ENCODE measurements around the gene COL23A1. TPM values are rescaled to one million over a fixed set of nuclear protein-coding genes. Genes with fewer than 3 reads are reported as not detected.
"Not testable (repeated sequence)": the region's sequence is repeated elsewhere in the genome, so short reads cannot be mapped to it uniquely, and the experiment has no call there.

COL23A1 gene
- polyA plus RNA-seq, 1 donor: 6.2 TPM

DNA sequence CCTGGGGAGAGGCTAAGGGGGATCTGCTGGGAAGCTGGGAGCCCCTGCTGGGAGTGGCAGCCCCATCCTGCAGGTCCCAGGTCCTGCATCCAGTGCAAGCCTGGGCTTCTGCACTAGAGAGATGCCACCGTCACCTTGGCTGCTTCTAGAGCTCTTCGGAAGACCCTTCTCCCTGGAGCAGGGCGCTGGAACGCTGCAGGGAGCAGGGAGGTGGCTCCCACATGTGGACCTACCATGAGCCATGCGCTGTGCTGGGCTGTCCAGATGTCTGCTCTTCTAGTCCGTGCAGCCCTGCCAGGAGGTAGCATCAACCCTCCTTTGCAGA, 266.7 kb downstream of the COL23A1 start:
- DNase-seq: no peak

DNA sequence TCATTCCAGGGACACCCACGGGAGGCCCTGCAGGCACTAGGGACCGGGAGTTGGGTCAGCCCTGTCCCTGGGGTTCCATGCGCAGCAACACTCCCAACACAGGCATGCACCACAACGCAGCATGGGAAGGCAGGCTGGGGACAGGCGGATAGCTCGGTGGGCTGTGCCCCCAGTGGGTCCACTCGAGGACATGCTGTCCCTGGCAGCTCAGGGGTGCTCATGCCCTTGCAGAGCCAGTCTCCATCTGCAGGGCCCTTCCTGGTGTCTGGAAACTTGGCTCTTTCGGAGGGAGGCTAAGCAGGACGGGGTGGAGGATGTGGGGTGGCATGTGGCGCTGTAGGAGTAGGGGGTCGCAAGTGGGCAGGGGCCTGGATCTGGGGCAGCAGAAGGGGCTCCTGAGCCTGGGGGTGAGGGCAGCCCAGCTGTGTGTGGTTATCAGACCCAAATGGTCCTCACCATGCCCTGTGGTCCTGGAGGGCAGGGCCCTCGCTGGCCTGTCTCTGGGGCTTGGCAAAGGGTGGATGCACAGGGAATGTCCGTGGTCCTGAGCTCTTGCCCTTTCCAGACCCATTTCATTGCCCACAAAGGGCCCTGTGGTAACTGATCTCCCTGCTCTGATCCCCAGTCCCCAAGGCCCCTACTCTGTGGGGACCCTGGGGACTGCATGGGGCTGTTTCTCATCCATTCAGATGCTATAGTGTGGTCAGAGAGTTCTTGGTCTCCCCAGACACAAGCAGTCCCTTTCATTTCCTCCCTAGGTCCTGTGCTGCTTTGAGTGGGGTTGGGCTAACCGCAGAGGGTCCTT, 267.3 kb downstream of the COL23A1 start:
- DNase-seq: no peak

DNA sequence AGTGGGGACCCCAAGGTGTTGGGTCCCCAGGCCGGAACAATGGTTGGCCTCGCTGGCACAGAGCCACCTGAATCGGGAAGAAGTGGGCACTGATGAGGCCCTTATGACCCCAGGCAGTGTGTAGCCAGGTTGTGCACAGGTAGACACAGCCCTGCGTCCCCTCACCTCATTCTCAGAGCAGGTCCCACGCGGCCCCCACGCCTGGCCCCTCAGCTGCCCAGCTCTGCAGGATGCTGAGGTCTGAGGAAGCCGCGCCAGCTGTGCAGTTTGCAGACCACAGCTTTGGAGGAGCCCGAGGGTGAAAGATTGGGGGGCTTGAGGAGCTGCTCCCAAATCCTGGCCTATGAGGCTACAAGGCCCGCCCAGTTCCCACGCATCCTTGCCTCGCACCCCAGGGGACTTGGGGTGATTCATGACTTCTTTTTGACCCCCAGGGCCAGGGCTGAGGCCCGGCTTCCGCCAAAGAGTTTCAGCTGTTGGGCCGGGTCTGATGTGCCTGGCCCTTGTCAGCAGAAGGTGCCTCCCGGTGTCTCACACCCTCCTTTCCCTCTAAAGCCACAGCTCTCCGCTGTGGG, 269.8 kb downstream of the COL23A1 start:
- no peak for DNase-seq

DNA sequence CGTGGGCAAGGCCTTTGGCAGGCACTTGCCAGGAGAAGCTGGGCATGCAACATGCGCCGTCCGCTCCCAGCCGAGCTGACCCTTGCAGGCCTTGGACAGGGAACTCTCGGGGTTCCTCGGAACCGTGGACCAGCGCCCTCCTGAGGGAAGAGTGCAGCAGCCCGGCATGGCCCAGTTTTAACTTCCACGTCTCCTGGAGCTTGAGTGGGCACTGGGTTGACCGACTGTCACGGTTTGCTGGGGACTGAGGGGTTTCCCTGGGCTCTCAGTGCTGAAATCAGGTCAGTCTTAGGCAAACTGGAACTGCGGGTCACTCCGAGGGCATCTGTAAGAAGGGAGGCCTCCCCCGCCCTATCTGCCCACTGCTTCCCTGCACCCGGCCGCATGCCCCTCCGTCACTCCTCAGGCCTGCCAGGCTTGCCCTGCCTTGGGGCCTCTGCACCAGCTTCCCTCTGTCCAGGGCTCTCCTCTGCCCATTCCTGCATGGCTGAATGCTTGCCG, 270.6 kb downstream of the COL23A1 start:
- no peak for DNase-seq

DNA sequence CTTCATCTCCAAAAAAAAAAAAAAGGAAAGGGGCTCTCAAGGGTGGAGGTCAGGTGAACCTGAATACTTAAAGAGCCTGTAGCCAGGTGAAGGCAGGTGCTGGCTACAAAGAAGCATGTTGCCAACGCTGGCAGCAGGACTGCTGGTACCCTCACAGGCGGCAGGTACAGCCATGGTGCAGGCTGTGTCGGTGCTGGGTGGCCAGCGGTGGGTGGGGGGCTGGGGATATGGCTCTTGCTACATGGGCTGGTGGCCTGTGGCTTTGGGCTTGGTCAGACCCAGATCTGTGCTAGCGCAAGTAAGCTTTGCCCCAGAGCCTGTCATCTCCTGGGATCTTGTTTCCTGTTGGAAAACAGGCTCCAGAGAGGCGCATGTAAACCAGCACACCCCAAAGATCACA, 271.3 kb downstream of the COL23A1 start:
- DNase-seq: no peak

DNA sequence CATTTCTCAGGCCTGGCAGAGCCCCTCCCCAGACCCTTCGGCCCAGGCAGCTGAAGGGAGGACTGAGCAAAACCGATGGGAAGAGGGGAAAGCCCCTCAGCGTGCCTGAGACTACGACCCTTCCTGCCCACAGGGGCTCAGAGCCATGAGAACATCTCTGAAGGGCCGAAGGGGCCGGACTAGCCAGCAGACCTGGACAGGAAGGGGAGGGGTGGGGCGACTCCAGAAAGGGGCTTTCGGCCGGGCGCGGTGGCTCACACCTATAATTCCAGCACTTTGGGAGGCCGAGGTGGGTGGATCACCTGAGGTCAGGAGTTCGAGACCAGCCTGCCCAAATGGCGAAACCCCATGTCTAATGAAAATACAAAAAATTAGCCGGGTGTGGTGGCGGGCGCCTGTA, 271.8 kb downstream of the COL23A1 start:
- DNase-seq: no peak

DNA sequence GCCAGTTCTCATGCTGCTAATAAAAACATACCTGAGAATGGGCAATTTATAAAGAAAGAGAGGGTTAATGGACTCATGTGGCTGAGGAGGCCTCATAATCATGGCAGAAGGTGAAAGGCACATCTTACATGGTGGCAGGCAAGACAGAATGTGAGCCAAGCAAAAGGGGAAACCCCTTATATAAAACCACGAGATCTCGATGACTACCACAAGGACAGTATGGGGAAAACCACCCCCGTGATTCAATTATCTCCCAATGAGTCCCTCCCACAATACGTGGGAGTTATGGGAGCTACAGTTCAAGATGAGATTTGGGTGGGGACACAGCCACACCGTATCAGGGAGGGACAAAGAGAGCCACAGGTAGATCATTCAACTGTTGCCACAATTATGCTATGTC, 272.5 kb downstream of the COL23A1 start:
- DNase-seq: not testable (repeated sequence)

DNA sequence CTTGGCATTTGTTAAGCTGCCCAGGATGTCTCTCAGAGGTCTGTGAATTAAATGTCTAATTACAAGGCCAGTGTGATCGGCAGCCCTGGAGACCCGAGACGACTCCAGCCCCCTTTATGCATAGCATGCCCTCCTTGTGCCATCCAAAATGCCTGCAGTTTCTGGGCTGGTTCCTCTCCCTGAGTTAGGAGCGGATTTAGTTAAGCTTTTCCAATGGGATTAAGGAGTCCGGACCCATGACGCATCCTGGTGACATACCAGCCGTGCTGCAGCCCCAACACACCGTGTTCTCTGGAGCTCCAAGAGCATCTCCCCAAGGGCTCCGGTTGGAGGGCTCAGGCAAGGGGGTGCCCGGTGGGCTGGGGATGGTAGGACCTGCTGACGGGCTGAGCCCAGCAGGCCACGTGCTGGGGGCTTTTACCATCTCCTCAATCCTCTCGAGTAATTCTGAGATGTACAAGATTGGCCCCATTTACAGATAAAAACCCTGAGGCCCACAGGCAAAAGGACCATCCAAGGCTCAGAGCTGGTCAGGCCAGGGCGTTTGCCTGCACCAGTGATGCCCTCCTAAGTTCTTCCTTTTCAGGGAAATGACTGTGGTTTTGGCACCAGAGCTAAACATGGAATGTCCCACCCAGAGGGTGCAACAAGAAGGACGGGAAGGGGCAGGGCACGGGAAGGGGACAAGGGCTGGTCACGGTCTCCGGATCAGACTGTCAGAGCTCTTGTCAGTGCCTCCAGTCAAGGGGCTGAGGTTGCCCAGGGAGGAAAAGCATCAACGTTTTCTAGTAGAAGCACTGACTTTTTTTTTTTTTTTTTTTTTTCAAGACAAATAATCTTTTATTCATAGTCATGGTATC, 275.0 kb downstream of the COL23A1 start:
- DNase-seq: no peak

DNA sequence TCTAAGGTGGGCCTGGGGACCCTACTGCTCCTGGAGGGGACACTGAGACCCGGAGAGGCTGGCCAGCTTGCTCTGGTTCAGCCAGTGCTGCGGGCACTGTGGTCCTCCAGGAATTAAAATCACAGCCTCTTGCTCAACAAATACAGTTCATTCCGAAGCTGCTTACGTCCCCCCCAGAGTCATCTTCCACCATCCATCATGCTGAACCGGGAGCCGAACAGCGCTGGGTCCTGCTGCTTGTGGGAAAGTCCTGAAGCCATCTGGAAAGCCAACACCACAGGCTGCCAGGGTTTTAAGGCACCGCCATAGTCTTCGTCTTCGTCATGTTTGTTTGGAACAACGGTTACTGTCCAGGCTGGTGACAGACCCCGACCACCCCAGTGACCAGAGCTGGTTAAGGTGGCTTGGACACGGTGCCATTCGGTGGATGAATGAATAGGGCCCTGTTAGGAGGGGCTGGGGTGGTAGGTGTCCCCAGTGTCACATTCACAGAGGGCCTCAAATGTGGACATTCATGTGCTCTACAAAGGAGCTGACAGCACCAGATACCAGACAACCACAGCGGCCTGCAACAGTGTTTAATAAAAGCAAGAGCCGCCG, 276.0 kb downstream of the COL23A1 start:
- no peak for DNase-seq

DNA sequence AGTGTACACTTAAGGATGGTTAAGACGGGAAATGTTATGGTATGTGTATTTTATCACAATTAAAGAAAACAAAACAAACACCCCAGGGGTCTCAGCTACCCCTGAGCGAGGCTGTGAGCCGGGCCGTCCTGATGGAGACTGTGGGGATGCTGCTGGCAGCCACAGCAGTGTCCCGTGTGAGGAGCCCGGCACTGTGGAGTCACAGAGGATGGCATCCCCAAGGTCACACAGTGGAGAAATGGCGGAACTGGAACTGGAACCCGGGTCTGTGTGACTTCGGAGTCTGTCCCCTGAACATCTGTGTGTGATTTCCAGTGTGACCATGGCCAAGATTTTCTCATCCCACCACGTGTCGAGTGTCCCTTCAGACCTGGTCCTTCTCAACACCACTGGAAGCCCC, 276.9 kb downstream of the COL23A1 start:
- no peak for DNase-seq

DNA sequence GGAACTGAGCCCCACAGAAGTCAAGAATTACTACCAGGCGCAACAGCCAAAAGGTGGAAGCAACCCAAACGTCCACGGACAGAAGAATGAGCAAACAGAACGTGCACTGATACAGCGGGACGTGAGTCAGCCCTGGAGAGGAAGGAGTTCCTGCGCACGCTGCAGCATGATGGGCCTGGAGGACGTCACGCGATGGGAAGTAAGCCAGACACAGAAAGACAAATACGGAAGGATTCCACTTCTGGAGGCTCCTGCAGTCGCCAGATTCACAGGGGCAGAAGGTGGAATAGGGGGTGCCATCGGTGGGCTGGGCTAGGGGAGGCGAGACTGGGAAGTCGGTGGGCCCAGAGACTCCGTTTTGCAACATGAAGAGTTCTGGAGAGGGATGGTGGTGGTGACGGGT, 277.3 kb downstream of the COL23A1 start:
- no peak for DNase-seq

DNA sequence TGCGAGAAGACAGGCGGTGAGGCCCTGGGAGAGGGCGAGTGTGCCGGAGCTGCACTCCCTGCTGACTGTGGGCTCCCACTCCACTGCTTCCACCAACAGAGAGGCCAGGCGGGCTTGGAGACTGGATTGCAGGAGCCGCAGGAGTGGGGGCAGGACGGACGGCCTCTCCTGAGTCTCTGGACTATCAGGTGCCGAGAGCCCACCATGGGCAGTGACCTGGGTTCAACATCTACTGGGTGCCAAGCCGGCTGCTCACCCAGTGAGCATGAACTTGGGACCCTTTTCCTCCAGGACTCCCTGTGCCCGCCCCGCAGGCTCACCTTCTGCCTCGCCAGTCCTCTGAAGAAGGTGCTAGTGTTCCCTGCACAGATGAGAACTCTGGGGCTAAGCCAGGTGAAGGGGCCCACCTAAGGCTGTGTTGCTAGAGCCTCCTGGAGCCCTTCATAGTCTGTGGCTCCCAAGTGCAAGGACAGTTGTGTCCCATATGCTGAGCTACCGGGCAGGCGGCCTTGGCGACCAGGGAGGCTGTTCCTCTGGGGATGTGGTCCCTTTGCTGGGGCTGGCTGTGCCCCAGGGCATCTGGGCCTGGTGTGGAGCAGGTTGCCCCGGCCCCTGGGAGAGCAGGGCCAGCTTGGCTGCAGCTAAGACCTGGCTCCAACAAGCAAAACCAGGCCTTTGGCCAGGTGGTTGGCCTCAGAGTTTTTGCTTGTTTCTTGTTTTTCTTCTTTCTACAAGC, 279.9 kb downstream of the COL23A1 start:
- DNase-seq: no peak

DNA sequence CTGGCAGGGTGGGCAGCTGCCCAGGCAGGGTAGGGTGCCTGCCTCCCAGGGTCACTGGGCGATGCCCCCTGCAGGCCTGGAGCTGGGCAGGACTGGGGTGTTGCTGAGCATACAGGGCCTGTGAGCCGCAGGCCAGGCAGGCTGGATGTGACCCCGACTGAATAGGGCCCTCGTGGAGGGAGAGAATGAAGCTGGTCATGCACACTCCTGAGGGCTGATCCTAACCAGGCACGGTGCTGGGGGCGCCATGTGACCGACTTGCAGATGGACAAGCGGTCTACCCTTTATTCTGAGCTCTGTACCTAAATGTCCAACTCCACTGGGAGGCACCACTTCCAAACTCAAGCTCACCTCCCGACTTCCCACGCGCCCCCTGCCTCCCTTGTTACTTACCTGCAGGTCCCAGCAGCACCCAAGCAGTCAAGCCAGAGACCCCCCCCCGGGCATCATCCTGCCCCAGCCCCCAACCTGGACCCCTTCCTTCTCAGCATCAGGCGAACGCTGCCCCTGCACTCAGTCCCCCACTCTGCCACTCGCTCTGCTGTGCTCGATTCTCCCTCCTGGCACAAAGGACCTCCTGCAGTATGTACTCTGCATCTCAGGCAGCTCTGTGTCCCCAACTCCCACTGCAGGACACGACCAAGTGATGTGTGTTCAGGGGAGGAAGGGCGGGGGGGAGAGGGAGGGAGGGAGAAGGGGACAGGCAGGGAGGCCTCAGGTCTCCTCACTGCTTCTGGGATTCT, 280.8 kb downstream of the COL23A1 start:
- DNase-seq: no peak

DNA sequence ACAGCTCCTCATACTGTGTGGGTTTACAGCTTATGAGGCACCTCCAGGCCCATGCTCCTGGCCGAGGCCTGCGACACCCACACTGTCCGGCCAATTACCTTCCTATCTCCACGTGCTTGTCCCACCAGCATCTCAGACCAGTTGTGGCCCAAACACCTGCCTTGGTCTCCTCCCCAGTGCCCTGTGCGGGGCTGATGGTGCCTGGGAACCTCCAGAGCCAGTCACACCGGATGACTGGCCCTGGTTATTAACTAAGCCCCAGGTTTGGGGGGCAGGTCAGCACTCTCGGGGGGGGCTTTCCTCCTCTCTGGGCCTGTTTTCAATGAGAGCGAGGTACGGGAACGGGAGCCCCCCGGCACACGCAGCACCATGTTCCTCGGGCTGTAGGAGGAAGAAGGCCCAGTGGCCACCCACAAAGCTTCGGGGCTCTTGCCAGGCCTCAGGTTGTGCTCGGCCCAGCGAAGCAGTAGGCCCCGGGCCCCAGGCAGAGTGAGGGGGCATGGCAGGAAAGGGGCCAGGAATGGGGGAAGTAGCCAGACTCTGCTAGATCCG, 281.6 kb downstream of the COL23A1 start:
- no peak for DNase-seq

DNA sequence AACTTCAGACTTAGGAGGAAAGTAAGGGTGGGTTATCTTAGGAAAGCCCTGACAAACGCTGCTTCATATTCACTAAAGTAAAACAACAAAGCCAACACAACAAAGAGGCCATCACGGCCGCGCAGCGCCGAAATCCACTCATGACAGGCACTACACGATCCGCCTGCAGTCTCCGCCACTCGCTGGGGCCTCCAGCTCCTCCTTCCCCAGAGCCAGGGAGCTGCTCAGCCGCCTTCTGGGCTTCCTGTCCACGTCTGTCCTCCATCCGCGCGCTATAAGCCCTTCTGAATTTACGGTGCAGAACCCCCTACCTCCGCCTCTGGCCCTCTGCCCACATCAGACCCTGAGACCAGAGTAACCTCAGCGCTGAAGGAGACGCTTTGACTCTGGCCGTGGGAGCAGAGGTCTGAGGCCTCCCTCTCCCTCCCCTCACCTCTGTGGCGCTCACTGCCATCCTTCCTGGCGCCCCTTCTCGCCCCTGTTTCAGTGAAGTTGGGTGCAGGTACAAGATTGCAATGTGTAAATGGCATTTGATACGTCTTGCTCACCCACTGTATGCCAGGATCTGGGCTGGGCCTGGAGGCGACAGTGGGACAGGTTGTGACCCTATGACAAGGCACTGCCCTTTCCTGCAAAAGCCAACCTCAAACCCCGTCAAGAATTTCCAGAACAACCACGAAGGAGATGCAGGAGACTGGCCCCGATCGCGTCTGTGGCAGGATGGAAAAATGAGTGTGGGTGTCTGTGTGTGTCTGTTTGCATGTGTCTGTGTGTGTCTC, 282.7 kb downstream of the COL23A1 start:
- DNase-seq: no peak

DNA sequence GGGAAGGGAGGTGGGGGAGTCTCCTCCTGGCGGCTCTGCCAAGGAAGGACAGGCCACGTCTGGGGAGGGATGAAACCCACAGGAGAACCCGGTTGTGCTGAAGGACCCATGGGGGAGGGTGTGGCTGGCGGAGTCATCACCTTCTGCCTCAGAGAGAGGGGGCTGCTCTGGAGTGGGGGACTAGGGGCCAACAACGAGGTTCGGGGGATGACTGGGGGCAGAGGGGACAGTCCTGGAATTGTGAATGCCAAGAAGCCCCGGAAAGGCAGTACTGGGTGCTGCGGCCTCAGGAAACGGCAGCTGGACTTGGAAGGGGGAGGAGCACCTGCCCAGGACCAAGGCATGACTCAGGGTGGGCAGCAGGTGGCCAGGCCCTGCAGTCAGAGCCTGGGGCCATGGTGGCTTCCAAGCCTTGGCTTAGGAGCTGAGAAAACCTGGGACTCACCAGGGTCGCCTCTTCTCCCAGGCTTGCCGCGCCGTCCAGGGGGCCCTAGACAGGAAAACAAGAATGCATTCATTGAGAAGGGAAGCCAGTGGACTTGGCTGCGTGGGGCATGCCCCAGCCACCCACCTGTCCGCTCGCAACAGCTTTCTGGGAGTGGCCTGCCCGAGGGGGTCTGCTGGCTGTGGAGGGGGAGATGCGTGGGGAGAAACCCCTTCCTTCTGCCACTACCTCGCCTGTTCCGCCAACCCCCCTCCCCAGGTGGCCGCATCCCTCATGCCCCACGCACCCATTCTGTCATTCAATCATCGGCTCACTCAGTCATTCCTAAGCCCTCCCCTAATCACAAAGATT, 283.6 kb downstream of the COL23A1 start:
- no peak for DNase-seq

DNA sequence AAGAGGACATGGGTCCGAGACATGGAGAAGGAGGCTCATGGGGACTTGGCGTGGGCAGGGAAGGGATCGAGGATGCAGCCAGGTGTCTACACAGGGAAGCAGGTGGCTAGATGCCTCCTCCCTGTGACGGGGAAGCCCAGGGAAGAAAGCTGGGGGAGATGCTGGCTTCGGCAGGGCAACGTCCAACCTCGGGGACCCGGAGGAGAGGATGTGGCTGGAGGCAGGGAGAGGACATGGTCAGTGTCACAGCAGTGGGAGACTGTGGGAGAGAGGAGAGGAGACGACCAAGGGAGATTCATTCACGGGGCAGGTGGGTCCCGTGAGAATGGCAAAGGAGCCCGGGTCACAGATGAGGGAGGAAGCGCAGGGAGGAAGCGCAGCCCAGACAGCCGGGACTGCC, 284.4 kb downstream of the COL23A1 start:
- no peak for DNase-seq

DNA sequence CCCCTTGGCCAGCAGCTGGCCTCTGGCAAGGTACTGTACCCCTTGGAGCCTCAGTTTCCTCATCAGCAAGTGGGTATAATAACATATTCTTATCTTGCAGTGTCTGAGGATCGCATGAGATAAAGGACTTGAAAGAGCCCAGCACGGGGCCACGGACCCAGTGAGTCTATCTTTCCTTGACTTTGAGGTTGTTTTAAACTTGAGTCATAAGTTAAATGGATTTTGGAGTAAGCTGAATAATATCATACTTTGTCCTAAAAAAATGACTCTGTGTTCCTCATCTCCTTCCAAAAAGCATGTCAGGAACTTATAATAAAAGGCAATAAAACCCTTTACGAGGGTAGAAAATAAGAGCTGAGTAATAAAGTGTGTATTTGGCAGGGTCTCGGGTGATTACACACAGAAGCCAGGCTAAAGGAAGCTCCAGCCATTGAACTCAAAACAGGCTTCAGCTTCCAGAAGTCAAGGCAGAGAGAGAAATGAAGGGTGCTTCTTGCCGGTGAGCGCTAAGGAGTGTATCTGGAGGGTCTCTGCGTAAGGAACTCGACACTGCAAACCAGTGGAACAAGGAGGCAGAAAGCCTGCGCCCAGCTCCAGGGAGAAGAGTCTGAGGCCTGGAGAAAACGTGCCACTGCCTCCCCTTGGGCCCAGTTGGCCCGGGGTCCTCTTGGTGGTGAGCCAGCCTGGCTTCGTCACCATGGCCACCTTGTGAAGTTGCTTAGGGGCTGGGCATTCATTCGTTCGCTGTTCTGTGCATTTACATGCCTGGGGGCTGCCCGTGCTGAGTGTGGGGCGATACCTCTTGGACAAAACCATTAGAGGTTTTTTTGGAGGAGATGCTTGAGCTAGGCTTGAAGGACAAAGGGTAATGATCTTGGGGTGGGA, 285.2 kb downstream of the COL23A1 start:
- no peak for DNase-seq
